Neural progenitor cell (in vitro differentiated cells): ENCODE data around the gene CHST8. TPM values are rescaled to one million over a fixed set of nuclear protein-coding genes. Genes with fewer than 3 reads are reported as not detected.

ENCODE experiments used
- DNase-seq: peaks from one replicate; pipeline ENCODE4 v3.0.0-alpha.2; 2016; ENCODE audit warnings: low spot score
- H2AFZ ChIP-seq: fragments of 200-600 bp; sonication (generic); replicated peaks from 2 replicates; pipeline ENCODE4 v1.6.1; 2016; ENCODE audit warnings: antibody characterized with exemption
- H3F3A ChIP-seq: fragments of 200-600 bp; sonication (generic); 2 replicates; pipeline ENCODE4 v1.6.1; 2016; ENCODE audit warnings: antibody characterized with exemption, low read depth
- H3K27ac ChIP-seq: fragments of 200-600 bp; sonication (generic); 2 replicates; pipeline ENCODE4 v1.5.1; 2016; ENCODE audit warnings: mild to moderate bottlenecking
- H3K27me3 ChIP-seq: fragments of 200-600 bp; sonication (generic); 2 replicates; pipeline ENCODE4 v1.6.1; 2016; ENCODE audit warnings: mild to moderate bottlenecking, moderate library complexity
- H3K36me3 ChIP-seq: fragments of 200-600 bp; sonication (generic); 2 replicates; pipeline ENCODE4 v1.5.1; 2016
- H3K4me1 ChIP-seq: fragments of 200-600 bp; sonication (generic); 2 replicates; pipeline ENCODE4 v1.6.1; 2016; ENCODE audit warnings: mixed run types
- H3K4me2 ChIP-seq: fragments of 200-600 bp; sonication (generic); 2 replicates; pipeline ENCODE4 v1.6.1; 2016
- H3K4me3 ChIP-seq: fragments of 200-600 bp; sonication (generic); 2 replicates; pipeline ENCODE4 v1.5.1; 2016
- H3K79me2 ChIP-seq: fragments of 200-600 bp; sonication (generic); 2 replicates; pipeline ENCODE4 v1.6.1; 2016; ENCODE audit warnings: low read depth
- H3K9ac ChIP-seq: fragments of 200-600 bp; sonication (generic); 2 replicates; pipeline ENCODE4 v1.6.1; 2016
- H3K9me3 ChIP-seq: fragments of 200-600 bp; sonication (generic); 2 replicates; pipeline ENCODE4 v1.5.1; 2016; ENCODE audit warnings: low read depth
- H4K20me1 ChIP-seq: fragments of 200-600 bp; sonication (generic); 2 replicates; pipeline ENCODE4 v1.6.1; 2016; ENCODE audit warnings: low read depth
- H3K27ac Mint-ChIP-seq: 3 replicates; pipeline ENCODE4 v1.8.0; 2021; ENCODE audit warnings: mixed read lengths
- H3K27me3 Mint-ChIP-seq: 2 replicates; pipeline ENCODE4 v1.8.0; 2022; ENCODE audit warnings: low read depth, mild to moderate bottlenecking, inconsistent platforms, moderate library complexity, mixed read lengths; ENCODE audit not compliant: insufficient read depth
- H3K36me3 Mint-ChIP-seq: 3 replicates; pipeline ENCODE4 v1.8.0; 2021; ENCODE audit warnings: mixed read lengths
- H3K4me1 Mint-ChIP-seq: 3 replicates; pipeline ENCODE4 v1.8.0; 2021; ENCODE audit warnings: mixed read lengths
- H3K4me3 Mint-ChIP-seq: 3 replicates; pipeline ENCODE4 v1.8.0; 2021; ENCODE audit warnings: mild to moderate bottlenecking, moderate library complexity, mixed read lengths
- H3K9me3 Mint-ChIP-seq: 3 replicates; pipeline ENCODE4 v1.8.0; 2020; ENCODE audit warnings: mixed read lengths
- EZH2 ChIP-seq: fragments of 200-600 bp; sonication (generic); IDR thresholded peaks from 2 replicates; pipeline ENCODE4 v1.6.1; 2017; ENCODE audit warnings: antibody characterized with exemption, mild to moderate bottlenecking, moderate library complexity
- EZH2phosphoT487 ChIP-seq: fragments of 200-600 bp; sonication (generic); IDR thresholded peaks from 2 replicates; pipeline ENCODE4 v1.6.1; 2017; ENCODE audit warnings: antibody characterized with exemption
- total RNA-seq: library from RNA; depleted of rRNA; stranded (reverse); fragments of >200 nt; gene quantifications from 2 replicates; pipeline ENCODE4 v1.2.3, GENCODE V29; 2015; ENCODE audit warnings: low replicate concordance
- TF ChIP-seq, protein P1 (sequence below): fragments of 200-600 bp; sonication (generic); IDR thresholded peaks from 2 replicates; pipeline ENCODE4 v1.5.1; 2017; ENCODE audit warnings: antibody characterized with exemption, mild to moderate bottlenecking

The CHST8 gene
- total RNA-seq, 1 donor from 2014 or later: 0.92 TPM

GRCh38 chr19:33640773-33641172 lies 19.0 kb downstream of the CHST8 start:
- no peak overlapping the region for H3K27ac ChIP-seq
- no peaks in the 10 kb centered on the region for H3K4me1 ChIP-seq
- H3K4me2 ChIP-seq: no peak overlapping the region
- Mint-ChIP-seq H3K4me1 (peaks cover 3% of the 10 kb centered on the region), H3K4me3 (no peak overlapping the region), H3K27me3 (peaks cover 13% of the 10 kb centered on the region), H3K27ac (no peak overlapping the region), H3K9me3 (no peaks in the 10 kb centered on the region), H3K36me3 (no peaks in the 10 kb centered on the region)
- no peaks in the 10 kb centered on the region for H3K9me3 ChIP-seq
- H3K27me3 ChIP-seq: no peaks in the 10 kb centered on the region
- H3F3A ChIP-seq: no peaks in the 10 kb centered on the region
- no peak for DNase-seq
- H2AFZ ChIP-seq: no peak overlapping the region
- TF ChIP-seq, protein P1, sequence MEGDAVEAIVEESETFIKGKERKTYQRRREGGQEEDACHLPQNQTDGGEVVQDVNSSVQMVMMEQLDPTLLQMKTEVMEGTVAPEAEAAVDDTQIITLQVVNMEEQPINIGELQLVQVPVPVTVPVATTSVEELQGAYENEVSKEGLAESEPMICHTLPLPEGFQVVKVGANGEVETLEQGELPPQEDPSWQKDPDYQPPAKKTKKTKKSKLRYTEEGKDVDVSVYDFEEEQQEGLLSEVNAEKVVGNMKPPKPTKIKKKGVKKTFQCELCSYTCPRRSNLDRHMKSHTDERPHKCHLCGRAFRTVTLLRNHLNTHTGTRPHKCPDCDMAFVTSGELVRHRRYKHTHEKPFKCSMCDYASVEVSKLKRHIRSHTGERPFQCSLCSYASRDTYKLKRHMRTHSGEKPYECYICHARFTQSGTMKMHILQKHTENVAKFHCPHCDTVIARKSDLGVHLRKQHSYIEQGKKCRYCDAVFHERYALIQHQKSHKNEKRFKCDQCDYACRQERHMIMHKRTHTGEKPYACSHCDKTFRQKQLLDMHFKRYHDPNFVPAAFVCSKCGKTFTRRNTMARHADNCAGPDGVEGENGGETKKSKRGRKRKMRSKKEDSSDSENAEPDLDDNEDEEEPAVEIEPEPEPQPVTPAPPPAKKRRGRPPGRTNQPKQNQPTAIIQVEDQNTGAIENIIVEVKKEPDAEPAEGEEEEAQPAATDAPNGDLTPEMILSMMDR: no peak
- no peak for TF ChIP-seq EZH2phosphoT487
- no peak for TF ChIP-seq EZH2
- H3K9ac ChIP-seq: no peak overlapping the region
- H4K20me1 ChIP-seq: no peaks in the 10 kb centered on the region
- H3K4me3 ChIP-seq: no peak overlapping the region
- H3K36me3 ChIP-seq: no peaks in the 10 kb centered on the region
- no peaks in the 10 kb centered on the region for H3K79me2 ChIP-seq

DNA sequence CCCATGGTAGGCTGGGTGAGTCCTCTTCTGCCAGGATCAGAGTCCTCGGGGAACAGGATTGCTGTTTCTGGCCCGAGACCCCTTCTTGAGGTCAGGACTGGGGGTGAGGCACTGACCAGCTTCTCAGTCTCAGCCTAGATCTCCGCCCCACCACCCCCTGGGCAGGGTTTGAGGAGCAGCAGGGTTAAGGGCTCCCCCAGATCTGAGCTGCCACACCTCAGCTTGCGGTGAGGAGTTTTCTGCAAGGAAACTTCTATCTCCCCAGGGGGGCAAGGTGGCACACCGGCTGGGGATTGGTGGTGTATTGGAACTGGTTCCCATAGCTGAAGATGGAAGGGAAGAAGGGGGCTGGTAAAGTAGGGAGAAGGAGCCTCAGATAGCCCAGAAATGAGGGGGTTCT lies 19.5 kb downstream of the CHST8 start:
- no peak overlapping the region for H3K4me3 Mint-ChIP-seq
- H3K4me2 ChIP-seq: no peak overlapping the region
- H3K4me1 ChIP-seq: no peaks in the 10 kb centered on the region
- H3K27me3 Mint-ChIP-seq: peaks cover 13% of the 10 kb centered on the region
- no peaks in the 10 kb centered on the region for H3K36me3 ChIP-seq
- no peak overlapping the region for H3K4me3 ChIP-seq
- no peaks in the 10 kb centered on the region for H3K9me3 Mint-ChIP-seq
- H3K79me2 ChIP-seq: no peaks in the 10 kb centered on the region
- TF ChIP-seq, protein P1: no peak
- TF ChIP-seq EZH2: no peak
- TF ChIP-seq EZH2phosphoT487: no peak
- DNase-seq: no peak
- H3K27me3 ChIP-seq: no peaks in the 10 kb centered on the region
- H3K4me1 Mint-ChIP-seq: peaks cover 3% of the 10 kb centered on the region
- H3F3A ChIP-seq: no peaks in the 10 kb centered on the region
- no peaks in the 10 kb centered on the region for H3K36me3 Mint-ChIP-seq
- no peaks in the 10 kb centered on the region for H4K20me1 ChIP-seq
- no peaks in the 10 kb centered on the region for H3K9me3 ChIP-seq
- no peak overlapping the region for H2AFZ ChIP-seq
- H3K9ac ChIP-seq: no peak overlapping the region
- no peak overlapping the region for H3K27ac Mint-ChIP-seq
- H3K27ac ChIP-seq: no peak overlapping the region

GRCh38 chr19:33641956-33642498 lies 20.3 kb downstream of the CHST8 start:
- no peaks in the 10 kb centered on the region for H3K79me2 ChIP-seq
- H3K9me3 ChIP-seq: no peaks in the 10 kb centered on the region
- Mint-ChIP-seq H3K9me3 (no peaks in the 10 kb centered on the region), H3K27ac (no peak overlapping the region), H3K36me3 (no peaks in the 10 kb centered on the region), H3K4me1 (peaks cover 3% of the 10 kb centered on the region), H3K27me3 (peaks cover 13% of the 10 kb centered on the region), H3K4me3 (no peak overlapping the region)
- DNase-seq: no peak
- no peak overlapping the region for H2AFZ ChIP-seq
- H4K20me1 ChIP-seq: no peaks in the 10 kb centered on the region
- no peak overlapping the region for H3K27ac ChIP-seq
- TF ChIP-seq EZH2 (no peak), EZH2phosphoT487 (no peak)
- TF ChIP-seq, protein P1: no peak
- H3K36me3 ChIP-seq: no peaks in the 10 kb centered on the region
- H3K4me2 ChIP-seq: no peak overlapping the region
- H3K4me3 ChIP-seq: no peak overlapping the region
- no peaks in the 10 kb centered on the region for H3K4me1 ChIP-seq
- no peak overlapping the region for H3K9ac ChIP-seq
- no peaks in the 10 kb centered on the region for H3K27me3 ChIP-seq
- no peaks in the 10 kb centered on the region for H3F3A ChIP-seq
